Measurements from ENCODE around the gene TXNL4B.
"Not testable (repeated sequence)": the region's sequence is repeated elsewhere in the genome, so short reads cannot be mapped to it uniquely, and the experiment has no call there.

The TXNL4B gene

GRCh38 chr16:72111657-72112451 lies 18.4 kb upstream of the TXNL4B start:
- no peak for DNase-seq

- no peak for DNase-seq
These were observed 17.5 kb upstream of the TXNL4B start for GRCh38 chr16:72110662-72111615.

DNA sequence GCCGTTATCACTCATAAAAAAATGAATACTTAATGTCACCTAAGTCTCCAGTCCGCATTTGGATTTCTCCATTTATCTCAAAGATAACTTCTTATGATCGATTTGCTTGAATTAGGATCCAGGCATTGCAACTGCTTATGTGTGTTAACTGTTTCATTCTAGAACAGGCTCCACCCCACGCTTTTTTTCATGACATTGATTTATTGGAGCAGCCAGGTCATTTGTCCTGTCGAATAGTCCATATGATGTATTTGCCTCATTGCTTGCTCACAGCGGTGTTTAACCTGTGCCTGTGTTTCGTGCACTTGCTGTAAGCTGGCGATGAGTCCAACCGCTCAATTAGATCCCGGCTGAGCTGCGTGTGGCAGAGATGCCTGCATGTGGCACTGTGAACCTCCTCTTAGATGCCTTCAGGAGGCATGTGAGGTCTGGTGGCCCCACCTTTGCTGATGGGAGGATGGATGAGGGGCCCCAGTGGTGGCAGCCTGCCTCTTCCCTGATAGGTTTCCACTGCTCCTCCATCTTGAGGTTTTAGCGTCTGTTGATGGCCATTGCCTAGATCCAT lies 16.6 kb upstream of the TXNL4B start:
- DNase-seq = no peak

DNA sequence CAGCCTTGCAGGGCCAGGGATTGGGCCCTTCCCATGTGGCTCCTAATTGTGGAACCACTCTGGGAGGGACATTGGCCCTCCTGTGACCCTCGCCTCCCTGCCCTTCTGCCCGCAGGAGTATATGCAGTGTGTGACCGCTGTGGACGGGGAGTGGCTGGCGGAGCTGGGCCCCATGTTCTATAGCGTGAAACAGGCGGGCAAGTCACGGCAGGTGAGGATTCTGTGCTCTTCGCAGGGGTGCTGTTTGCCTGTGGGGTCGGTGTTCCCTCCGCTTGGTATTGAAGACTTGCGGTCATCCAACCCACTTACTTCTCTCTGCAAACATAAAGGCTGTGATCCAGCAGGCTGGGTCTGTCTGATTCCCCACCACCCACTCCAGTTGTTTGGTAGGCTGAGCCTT lies 15.9 kb upstream of the TXNL4B start:
- no peak for DNase-seq

DNA sequence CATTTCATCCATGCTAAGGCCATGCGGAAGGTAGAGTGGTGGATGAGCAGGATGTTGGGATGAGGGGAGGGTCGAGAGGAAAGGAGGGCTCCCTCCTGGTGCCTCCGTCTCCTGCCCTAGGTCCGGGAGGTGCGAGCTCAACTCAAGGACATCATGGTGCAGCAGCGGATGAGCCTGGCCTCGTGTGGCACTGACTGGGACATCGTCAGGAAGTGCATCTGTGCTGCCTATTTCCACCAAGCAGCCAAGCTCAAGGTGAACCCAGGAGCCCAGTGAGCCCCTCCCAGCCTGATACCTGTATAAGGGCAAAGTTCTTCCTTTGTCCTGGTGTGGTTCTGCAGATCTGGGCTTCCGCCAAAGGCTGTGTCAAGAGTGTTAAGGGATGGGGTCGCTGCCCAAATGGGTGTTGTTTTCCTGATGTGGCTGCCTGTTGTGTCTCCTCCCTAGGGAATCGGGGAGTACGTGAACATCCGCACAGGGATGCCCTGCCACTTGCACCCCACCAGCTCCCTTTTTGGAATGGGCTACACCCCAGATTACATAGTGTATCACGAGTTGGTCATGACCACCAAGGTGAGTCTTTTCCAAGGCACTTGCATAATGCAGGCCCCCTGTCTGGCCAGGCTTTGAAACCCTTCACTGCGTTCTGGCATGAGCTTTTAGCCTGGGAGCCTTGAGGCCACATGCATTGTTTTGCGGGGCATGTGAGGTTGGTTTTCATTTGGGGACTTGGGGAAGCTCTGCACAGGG lies 15.1 kb upstream of the TXNL4B start:
- no peak for DNase-seq

DNA sequence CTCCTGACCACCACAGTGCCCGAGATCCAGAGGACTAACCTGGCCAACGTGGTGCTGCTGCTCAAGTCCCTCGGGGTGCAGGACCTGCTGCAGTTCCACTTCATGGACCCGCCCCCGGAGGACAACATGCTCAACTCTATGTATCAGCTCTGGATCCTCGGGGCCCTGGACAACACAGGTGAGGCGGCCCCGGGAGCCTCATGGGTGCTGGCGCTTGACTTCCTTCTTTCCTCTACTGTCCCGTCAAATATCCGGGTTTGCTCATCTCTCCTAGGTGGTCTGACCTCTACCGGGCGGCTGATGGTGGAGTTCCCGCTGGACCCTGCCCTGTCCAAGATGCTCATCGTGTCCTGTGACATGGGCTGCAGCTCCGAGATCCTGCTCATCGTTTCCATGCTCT lies 14.0 kb upstream of the TXNL4B start:
- DNase-seq = no peak

DNA sequence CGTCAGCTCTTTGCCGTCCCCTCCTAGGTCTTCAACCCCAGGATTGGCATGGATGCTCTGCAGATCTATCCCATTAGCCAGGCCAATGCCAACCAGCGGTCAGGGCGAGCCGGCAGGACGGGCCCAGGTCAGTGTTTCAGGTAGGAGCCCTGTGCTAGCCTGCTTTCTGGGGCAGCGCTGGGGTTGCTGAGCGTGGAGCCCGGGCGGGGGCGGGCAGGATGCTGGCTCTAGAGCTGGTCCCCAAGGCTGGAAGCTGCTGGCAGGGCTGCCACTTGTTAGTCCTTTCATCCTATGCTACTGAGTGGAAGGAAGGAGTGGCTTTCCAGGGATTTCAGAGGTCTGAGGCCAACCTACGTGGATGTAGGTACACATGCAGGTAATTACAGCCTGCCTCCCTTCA lies 12.6 kb upstream of the TXNL4B start:
- DNase-seq = no peak

- no peak for DNase-seq
These were observed 11.5 kb upstream of the TXNL4B start for GRCh38 chr16:72104905-72105304.

- no peak for DNase-seq
These were observed 7.8 kb upstream of the TXNL4B start for GRCh38 chr16:72101195-72101594.

DNA sequence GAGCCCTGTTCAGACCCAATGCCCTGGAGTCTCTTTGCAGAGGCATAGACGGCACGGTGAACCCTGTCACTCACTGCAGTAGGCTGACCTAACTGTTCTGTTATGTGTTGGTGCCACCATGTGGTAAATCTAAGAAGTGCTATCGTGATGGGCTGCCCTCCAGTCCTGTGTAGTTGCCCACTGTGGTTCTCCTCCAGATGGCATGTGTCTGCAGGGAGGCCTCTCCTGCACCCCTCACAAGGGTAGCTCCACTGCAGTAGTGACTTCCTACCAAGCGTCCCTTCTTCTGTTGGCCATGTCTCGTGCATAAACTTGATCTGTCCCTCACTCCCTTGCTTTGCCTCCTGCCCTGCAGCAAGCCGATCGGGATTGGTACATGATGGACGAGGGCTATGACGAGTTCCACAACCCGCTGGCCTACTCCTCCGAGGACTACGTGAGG lies 6.0 kb upstream of the TXNL4B start:
- peak; percentile 39 to 42 for DNase-seq

DNA sequence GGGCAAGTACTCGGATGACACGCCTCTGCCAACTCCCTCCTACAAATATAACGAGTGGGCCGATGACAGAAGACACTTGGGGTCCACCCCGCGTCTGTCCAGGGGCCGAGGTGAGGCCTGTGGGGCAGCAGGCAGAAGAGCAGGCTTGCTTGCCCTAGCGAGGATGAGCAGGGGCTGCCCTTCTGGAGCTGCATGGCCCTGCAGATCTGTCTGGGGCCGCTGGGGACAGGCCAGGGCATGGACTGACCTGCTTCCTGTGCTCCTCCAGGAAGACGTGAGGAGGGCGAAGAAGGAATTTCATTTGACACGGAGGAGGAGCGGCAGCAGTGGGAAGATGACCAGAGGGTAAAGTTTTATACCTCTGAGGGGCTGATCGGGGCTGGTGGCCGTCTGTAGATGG lies 5.5 kb upstream of the TXNL4B start:
- DNase-seq = no peak

- DNase-seq = peak; percentile 22 to 64
These were observed 818 bp upstream of the TXNL4B start for GRCh38 chr16:72094266-72094610.

DNA sequence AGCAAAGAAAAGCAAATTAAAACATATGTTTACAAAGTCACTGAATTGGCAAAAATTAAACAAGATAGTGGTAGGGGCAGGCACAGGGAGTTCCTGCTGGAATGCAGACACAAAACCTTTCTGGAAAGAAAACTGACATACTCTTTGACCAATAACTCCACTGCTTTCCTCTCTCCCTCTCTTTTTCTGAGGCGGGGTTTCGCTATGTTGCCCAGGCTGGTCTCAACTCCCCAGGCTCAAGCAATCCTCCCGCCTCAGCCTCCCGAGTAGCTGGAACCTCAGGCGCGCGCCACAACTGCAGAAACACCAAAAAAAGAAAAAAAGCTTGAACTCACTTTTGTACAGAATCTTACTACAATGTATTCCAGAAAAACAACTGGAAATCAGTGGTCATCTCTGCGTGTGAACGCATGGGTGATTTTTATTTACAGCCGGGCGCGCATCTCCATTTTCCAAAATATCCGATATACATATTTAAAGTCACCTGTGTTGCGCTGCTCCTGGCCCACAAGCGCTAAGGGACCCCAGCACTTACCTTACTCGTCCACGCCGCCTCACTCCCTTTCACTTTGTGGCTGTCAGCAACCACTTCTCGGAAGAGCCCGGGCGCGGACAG lies 480 bp downstream of the TXNL4B start:
- DNase-seq = peak; percentile 10 to 22

- DNase-seq = no peak
These were observed 2.2 kb downstream of the TXNL4B start for GRCh38 chr16:72091217-72091616.

- no peak for DNase-seq
These were observed 8.4 kb downstream of the TXNL4B start for GRCh38 chr16:72085002-72085401.

DNA sequence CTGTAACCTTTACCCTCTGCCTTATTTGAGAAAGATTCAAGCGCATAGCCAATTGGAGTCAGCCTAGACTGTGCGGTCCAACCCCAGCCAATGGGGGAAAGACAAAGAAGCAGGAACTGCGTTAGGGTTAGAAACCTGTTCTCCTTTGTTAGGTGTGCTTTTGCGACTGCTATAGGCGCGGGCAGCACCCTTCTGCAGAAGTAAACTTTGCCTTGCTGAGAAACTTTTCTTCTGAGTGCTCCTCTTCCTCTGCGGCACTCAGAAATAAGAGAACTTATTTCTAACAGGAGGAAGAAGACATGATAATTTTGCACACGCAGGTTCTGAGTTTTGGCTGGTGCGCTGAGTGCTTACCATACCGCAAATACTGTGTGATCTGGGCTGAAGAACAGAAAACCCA lies 9.0 kb downstream of the TXNL4B start:
- DNase-seq = no peak

DNA sequence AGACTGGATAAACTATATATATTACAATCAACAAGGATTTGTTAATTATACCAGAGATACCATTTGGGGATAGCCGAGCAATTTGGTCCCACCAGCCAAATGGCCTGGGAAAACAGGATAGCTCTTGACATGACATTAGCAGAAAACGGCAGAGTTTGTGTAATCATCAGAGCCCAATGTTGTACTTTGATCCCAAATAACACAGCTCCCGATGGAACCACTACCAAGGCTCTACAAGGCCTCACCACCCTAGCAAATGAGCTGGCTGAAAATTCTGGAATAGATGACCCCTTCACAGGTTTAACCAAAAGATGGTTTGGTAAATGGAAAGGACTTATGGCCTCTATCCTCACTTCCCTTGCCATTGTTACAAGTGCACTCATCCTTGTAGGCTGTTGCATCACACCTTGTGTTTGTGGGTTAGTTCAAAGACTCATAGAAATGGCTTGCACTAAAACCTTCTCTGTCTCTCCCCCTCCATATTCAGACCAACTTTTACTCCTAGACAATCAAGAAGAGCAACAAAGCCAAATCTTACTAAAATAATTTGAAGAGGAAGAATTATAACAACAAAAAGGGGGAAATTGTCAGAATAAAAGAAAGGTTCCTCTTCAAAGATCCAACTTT lies 9.5 kb downstream of the TXNL4B start:
- no peak for DNase-seq

- not testable (repeated sequence) for DNase-seq
These were observed 16.3 kb downstream of the TXNL4B start for GRCh38 chr16:72076991-72077706.

DNA sequence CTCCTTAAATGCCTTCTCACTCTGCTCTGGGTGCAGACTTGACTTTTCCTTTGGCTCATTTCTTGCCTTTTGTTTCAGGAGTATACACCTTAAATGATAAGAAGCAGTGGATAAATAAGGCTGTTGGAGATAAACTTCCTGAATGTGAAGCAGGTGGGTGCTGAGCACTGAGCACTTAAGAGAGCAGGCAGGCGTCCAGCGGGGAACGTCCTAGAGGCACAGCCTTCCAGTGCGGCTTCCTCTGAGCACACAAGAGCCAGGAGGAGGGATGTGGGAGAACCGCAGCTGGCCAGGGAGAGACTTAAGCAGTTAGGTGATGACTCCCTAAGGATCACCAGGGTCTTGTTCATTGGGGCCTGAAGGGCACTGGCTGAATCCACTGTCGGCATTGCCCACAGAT lies 18.4 kb downstream of the TXNL4B start:
- not testable (repeated sequence) for DNase-seq

DNA sequence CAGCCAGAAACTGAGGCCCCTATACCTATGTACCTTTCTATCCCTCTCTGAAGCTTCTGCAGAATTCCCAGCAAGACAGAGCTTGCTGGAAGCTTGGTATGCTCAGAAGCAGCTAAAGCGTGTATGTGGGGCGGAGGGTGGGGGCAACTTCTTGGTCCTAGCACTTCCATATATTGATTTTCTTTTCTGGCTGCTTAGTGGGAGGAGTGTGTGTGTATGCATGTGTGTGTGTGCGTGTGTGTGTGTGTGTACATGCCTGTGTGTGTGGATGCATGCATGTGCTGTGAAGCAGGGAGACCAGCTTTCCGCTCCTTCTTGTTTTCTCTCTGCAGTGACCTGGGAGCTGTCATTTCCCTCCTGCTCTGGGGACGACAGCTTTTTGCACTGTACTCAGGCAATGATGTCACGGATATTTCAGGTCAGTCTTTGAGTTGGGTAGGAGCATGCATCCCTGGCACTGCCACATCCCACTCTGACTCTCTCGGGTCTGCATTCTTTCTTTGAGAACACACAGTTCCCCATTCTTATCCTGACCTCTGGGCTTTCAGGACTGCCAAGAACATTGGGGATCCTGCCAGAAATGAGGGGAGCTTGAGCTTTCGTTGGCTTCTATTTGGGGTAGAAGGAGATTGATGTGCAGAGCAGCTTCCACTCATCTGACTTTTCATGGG lies 19.7 kb downstream of the TXNL4B start:
- no peak for DNase-seq
